Neural cell (in vitro differentiated cells): ENCODE results near the gene TXNRD3. TPM values are rescaled to one million over a fixed set of nuclear protein-coding genes. Genes with fewer than 3 reads are reported as not detected.

ENCODE experiments used
- H2AFZ ChIP-seq: fragments of 200-600, 300-800 bp; sonication (generic), shearing (Covaris generic); 2 replicates; pipeline ENCODE4 v1.6.0; 2014; ENCODE audit warnings: low read depth, mild to moderate bottlenecking, antibody characterized with exemption, low read length, moderate library complexity
- H3F3A ChIP-seq: fragments of 200-600 bp; shearing (Covaris generic); 2 replicates; pipeline ENCODE4 v1.6.1; 2016; ENCODE audit warnings: mild to moderate bottlenecking, moderate library complexity, mixed read lengths, antibody characterized with exemption, low read length; ENCODE audit not compliant: insufficient read depth, poor library complexity, severe bottlenecking
- H3K27ac ChIP-seq: fragments of 200-600, 300-800 bp; sonication (generic), shearing (Covaris generic); 2 replicates; pipeline ENCODE4 v1.5.1; 2014; ENCODE audit warnings: mild to moderate bottlenecking, low read length, moderate library complexity
- H3K27me3 ChIP-seq: fragments of 300-800, 200-600 bp; sonication (generic), shearing (Covaris generic); 2 replicates; pipeline ENCODE4 v1.6.0; 2014; ENCODE audit warnings: mild to moderate bottlenecking, low read depth, low read length, moderate library complexity; ENCODE audit not compliant: insufficient read depth
- H3K36me3 ChIP-seq: fragments of 300-800, 200-600 bp; sonication (generic), shearing (Covaris generic); 2 replicates; pipeline ENCODE4 v1.5.1; 2014; ENCODE audit warnings: mild to moderate bottlenecking, antibody characterized with exemption, low read length, moderate library complexity; ENCODE audit not compliant: insufficient read depth
- H3K4me2 ChIP-seq: fragments of 300-800, 200-600 bp; sonication (generic), shearing (Covaris generic); 2 replicates; pipeline ENCODE4 v1.6.0; 2014; ENCODE audit warnings: mild to moderate bottlenecking, low read length
- H3K4me3 ChIP-seq: fragments of 300-800, 200-600 bp; sonication (generic), shearing (Covaris generic); 2 replicates; pipeline ENCODE4 v1.5.1; 2014; ENCODE audit warnings: mild to moderate bottlenecking, low read length, moderate library complexity
- H3K79me2 ChIP-seq: fragments of 200-600 bp; shearing (Covaris generic); replicated peaks from 2 replicates; pipeline ENCODE4 v1.6.0; 2014; ENCODE audit warnings: mild to moderate bottlenecking, low read length, moderate library complexity; ENCODE audit not compliant: insufficient read depth
- H3K9ac ChIP-seq: fragments of 300-800, 200-600 bp; sonication (generic), shearing (Covaris generic); 2 replicates; pipeline ENCODE4 v1.6.1; 2016; ENCODE audit warnings: mild to moderate bottlenecking, low read length, mixed read lengths
- H3K9me2 ChIP-seq: fragments of 200-600 bp; shearing (Covaris generic); 2 replicates; pipeline ENCODE4 v1.6.1; 2016; ENCODE audit warnings: mild to moderate bottlenecking, low read length, mixed read lengths; ENCODE audit not compliant: insufficient read depth
- H3K9me3 ChIP-seq: fragments of 200-600, 300-800 bp; sonication (generic), shearing (Covaris generic); 2 replicates; pipeline ENCODE4 v1.6.1; 2016; ENCODE audit warnings: mild to moderate bottlenecking, mixed run types, low read length, moderate library complexity, mixed read lengths
- H4K20me1 ChIP-seq: fragments of 200-600 bp; shearing (Covaris generic); 2 replicates; pipeline ENCODE4 v1.6.1; 2016; ENCODE audit warnings: mild to moderate bottlenecking, mixed run types; ENCODE audit not compliant: insufficient read depth
- CTCF ChIP-seq: fragments of 450-650 bp; IDR thresholded peaks from 2 replicates; pipeline ENCODE4 v1.5.1; 2014; ENCODE audit warnings: antibody characterized with exemption, mild to moderate bottlenecking, moderate library complexity; ENCODE audit not compliant: poor library complexity, severe bottlenecking
- EP300 ChIP-seq: fragments of 450-650 bp; conservative IDR thresholded peaks from 2 replicates; pipeline ENCODE4 v1.6.1; 2014; ENCODE audit warnings: antibody characterized with exemption, mild to moderate bottlenecking, moderate library complexity; ENCODE audit not compliant: poor library complexity, severe bottlenecking
- EZH2 ChIP-seq: fragments of 200-600, 300-800 bp; shearing (Covaris generic), sonication (generic); IDR thresholded peaks from 2 replicates; pipeline ENCODE4 v1.6.1; 2014; ENCODE audit warnings: antibody characterized with exemption, low read length, borderline replicate concordance, mild to moderate bottlenecking; ENCODE audit not compliant: insufficient read depth, poor library complexity, severe bottlenecking
- MXI1 ChIP-seq: fragments of 450-650 bp; conservative IDR thresholded peaks from 2 replicates; pipeline ENCODE4 v1.6.1; 2014; ENCODE audit warnings: antibody characterized with exemption, mild to moderate bottlenecking; ENCODE audit not compliant: poor library complexity, severe bottlenecking
- POLR2AphosphoS5 ChIP-seq: IDR thresholded peaks from 2 replicates; pipeline ENCODE4 v1.6.1; 2012
- RAD21 ChIP-seq: fragments of 450-650 bp; conservative IDR thresholded peaks from 2 replicates; pipeline ENCODE4 v1.6.1; 2014; ENCODE audit warnings: antibody characterized with exemption, mild to moderate bottlenecking, moderate library complexity
- REST ChIP-seq: IDR thresholded peaks from 2 replicates; pipeline ENCODE4 v1.6.1; 2012; ENCODE audit warnings: borderline replicate concordance
- SMC3 ChIP-seq: fragments of 450-650 bp; conservative IDR thresholded peaks from 2 replicates; pipeline ENCODE4 v1.6.1; 2014; ENCODE audit warnings: antibody characterized with exemption, mild to moderate bottlenecking, moderate library complexity; ENCODE audit not compliant: poor library complexity
- TAF1 ChIP-seq: IDR thresholded peaks from 2 replicates; pipeline ENCODE4 v1.6.1; 2012; ENCODE audit warnings: low read depth
- polyA plus RNA-seq: library from polyadenylated mRNA; depleted of rRNA; stranded (reverse); fragments of >200 nt; gene quantifications from 2 replicates; pipeline ENCODE4 v1.2.3, GENCODE V29; 2014

Gene TXNRD3
- polyA plus RNA-seq, 1 donor from 2014 or later, result 2.2 TPM

- no peak overlapping the region for H3K27ac ChIP-seq
- no peak overlapping the region for H3K4me3 ChIP-seq
- no peaks in the 10 kb centered on the region for H3K9me2 ChIP-seq
- TF ChIP-seq POLR2AphosphoS5 (no peak), EP300 (no peak), MXI1 (no peak), TAF1 (no peak), SMC3 (no peak), EZH2 (no peak), CTCF (no peak), REST (no peak), RAD21 (no peak)
- H4K20me1 ChIP-seq, result no peaks in the 10 kb centered on the region
- no peaks in the 10 kb centered on the region for H3K79me2 ChIP-seq
- no peaks in the 10 kb centered on the region for H3K27me3 ChIP-seq
- no peaks in the 10 kb centered on the region for H3K9me3 ChIP-seq
- H3F3A ChIP-seq, result no peaks in the 10 kb centered on the region
- no peaks in the 10 kb centered on the region for H3K36me3 ChIP-seq
- H2AFZ ChIP-seq, result no peak overlapping the region
- no peak overlapping the region for H3K9ac ChIP-seq
- no peak overlapping the region for H3K4me2 ChIP-seq
These were observed 12.9 kb upstream of the TXNRD3 start for GRCh38 chr3:126667631-126668449.

GRCh38 chr3:126666658-126667528 is 12.0 kb upstream of the TXNRD3 start:
- Histone ChIP-seq H3F3A (no peaks in the 10 kb centered on the region), H4K20me1 (no peaks in the 10 kb centered on the region), H3K79me2 (no peaks in the 10 kb centered on the region), H2AFZ (no peak overlapping the region), H3K9ac (no peak overlapping the region), H3K4me3 (no peak overlapping the region), H3K27ac (no peak overlapping the region), H3K9me3 (no peaks in the 10 kb centered on the region), H3K9me2 (no peaks in the 10 kb centered on the region), H3K36me3 (no peaks in the 10 kb centered on the region), H3K4me2 (no peak overlapping the region), H3K27me3 (no peaks in the 10 kb centered on the region)
- no peak for TF ChIP-seq EP300
- no peak for TF ChIP-seq REST
- TF ChIP-seq RAD21, result no peak
- TF ChIP-seq CTCF, result no peak
- TF ChIP-seq POLR2AphosphoS5, result no peak
- no peak for TF ChIP-seq MXI1
- TF ChIP-seq SMC3, result no peak
- no peak for TF ChIP-seq EZH2
- TF ChIP-seq TAF1, result no peak
